SK-N-MC (cell line): Measurements from ENCODE around the gene L3MBTL3.

Experiments used
- EZH2 ChIP-seq: fragments of 200-600 bp; sonication (generic); IDR thresholded peaks from one replicate; pipeline ENCODE4 v1.6.1; 2017; ENCODE audit warnings: antibody characterized with exemption
- POLR2AphosphoS5 ChIP-seq: IDR thresholded peaks from 2 replicates; pipeline ENCODE4 v1.6.1; 2012; ENCODE audit warnings: mild to moderate bottlenecking, low read depth, low read length, borderline replicate concordance

DNA sequence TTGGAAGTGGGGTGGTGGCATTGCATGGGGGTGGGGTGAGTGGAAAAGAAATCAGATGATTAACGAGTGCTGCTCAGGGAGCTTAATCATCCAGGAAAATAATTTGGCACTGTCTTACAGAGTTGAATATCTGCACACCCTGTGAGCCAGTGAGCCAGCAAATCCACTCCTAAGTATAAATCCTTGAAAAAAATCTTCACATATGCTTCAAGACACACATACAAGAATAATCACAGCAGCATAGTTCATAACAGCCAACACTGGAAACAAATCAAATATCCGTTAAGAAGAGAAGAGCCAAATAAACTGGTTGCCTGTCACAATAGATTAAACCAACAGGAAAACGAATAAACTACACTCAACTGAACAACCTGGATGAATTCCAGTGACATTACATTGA is 141.6 kb downstream of the L3MBTL3 start:
- no peak for TF ChIP-seq EZH2
- no peak for TF ChIP-seq POLR2AphosphoS5
